Glomerular visceral epithelial cell (primary cell): Measurements from ENCODE around the gene MOK.
A peak's percentile ranks its signal among the peaks of the same experiment; 100 is the strongest.
"Not testable (repeated sequence)": the region's sequence is repeated elsewhere in the genome, so short reads cannot be mapped to it uniquely, and the experiment has no call there.

Experiments
- DNase-seq: peaks from one replicate; pipeline ENCODE4 v3.0.0-alpha.2; 2016; ENCODE audit errors: extremely low spot score

Gene MOK

GRCh38 chr14:102304611-102305506 lies at the start of gene MOK:
MOK (minus strand) TSS chr14:102305164; CDS start chr14:102304968, 196 bp downstream.
- peak; percentile 99 for DNase-seq

- DNase-seq: no peak
These were observed 48.2 kb upstream of the MOK start for GRCh38 chr14:102353126-102353619.

- no peak for DNase-seq
These were observed 47.2 kb upstream of the MOK start for GRCh38 chr14:102352213-102352612.

GRCh38 chr14:102351593-102351992 lies 46.6 kb upstream of the MOK start:
- not testable (repeated sequence) for DNase-seq

- no peak for DNase-seq
These were observed 46.1 kb upstream of the MOK start for GRCh38 chr14:102351023-102351422.

- no peak for DNase-seq
These were observed 43.4 kb upstream of the MOK start for GRCh38 chr14:102348376-102348775.

GRCh38 chr14:102346645-102347044 lies 41.7 kb upstream of the MOK start:
- no peak for DNase-seq

- DNase-seq: no peak
These were observed 40.3 kb upstream of the MOK start for GRCh38 chr14:102345232-102345631.

GRCh38 chr14:102344485-102344884 lies 39.5 kb upstream of the MOK start:
- DNase-seq: no peak

- DNase-seq: no peak
These were observed 39.1 kb upstream of the MOK start for GRCh38 chr14:102344084-102344483.

- no peak for DNase-seq
These were observed 37.3 kb upstream of the MOK start for GRCh38 chr14:102342238-102342637.

GRCh38 chr14:102341566-102341965 lies 36.6 kb upstream of the MOK start:
- DNase-seq: no peak

GRCh38 chr14:102338724-102339123 lies 33.8 kb upstream of the MOK start:
- DNase-seq: no peak

- DNase-seq: no peak
These were observed 30.2 kb upstream of the MOK start for GRCh38 chr14:102335163-102335562.

- DNase-seq: no peak
These were observed 29.1 kb upstream of the MOK start for GRCh38 chr14:102333795-102334705.

GRCh38 chr14:102333390-102333789 lies 28.4 kb upstream of the MOK start:
- no peak for DNase-seq

- DNase-seq: no peak
These were observed 25.8 kb upstream of the MOK start for GRCh38 chr14:102330806-102331205.

- not testable (repeated sequence) for DNase-seq
These were observed 24.4 kb upstream of the MOK start for GRCh38 chr14:102329381-102329780.

- DNase-seq: no peak
These were observed 21.6 kb upstream of the MOK start for GRCh38 chr14:102326583-102326982.

GRCh38 chr14:102325791-102326345 lies 20.9 kb upstream of the MOK start:
- DNase-seq: no peak

- peak; percentile 77 for DNase-seq
These were observed 18.1 kb upstream of the MOK start for GRCh38 chr14:102323102-102323501.
